Stimulated activated CD4-positive, alpha-beta T cell treated with anti-CD3 and anti-CD28 coated beads, Interleukin-12 subunit alpha, Interleukin-12 subunit beta, amount 100 ng/mL, for 24 hours (primary cell): ENCODE results near the gene FGF2.
"Not testable (repeated sequence)": the region's sequence is repeated elsewhere in the genome, so short reads cannot be mapped to it uniquely, and the experiment has no call there.

Experiments used
- DNase-seq, 2 experiments: peaks; one replicate each; pipeline ENCODE4 v3.0.0-alpha.2; 2020; ENCODE audit warnings: low read depth in 2 of 2

The FGF2 gene

DNA sequence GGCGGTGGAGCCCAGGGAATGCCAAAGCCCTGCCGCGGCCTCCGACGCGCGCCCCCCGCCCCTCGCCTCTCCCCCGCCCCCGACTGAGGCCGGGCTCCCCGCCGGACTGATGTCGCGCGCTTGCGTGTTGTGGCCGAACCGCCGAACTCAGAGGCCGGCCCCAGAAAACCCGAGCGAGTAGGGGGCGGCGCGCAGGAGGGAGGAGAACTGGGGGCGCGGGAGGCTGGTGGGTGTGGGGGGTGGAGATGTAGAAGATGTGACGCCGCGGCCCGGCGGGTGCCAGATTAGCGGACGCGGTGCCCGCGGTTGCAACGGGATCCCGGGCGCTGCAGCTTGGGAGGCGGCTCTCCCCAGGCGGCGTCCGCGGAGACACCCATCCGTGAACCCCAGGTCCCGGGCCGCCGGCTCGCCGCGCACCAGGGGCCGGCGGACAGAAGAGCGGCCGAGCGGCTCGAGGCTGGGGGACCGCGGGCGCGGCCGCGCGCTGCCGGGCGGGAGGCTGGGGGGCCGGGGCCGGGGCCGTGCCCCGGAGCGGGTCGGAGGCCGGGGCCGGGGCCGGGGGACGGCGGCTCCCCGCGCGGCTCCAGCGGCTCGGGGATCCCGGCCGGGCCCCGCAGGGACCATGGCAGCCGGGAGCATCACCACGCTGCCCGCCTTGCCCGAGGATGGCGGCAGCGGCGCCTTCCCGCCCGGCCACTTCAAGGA, at the start of gene FGF2:
Gene FGF2 (plus strand): TSS at position 279 of the 705 bp plus-strand sequence. CDS start 344 bp downstream, at position 623.
- peak in 1 of 2 experiments; percentile 15 for DNase-seq

DNA sequence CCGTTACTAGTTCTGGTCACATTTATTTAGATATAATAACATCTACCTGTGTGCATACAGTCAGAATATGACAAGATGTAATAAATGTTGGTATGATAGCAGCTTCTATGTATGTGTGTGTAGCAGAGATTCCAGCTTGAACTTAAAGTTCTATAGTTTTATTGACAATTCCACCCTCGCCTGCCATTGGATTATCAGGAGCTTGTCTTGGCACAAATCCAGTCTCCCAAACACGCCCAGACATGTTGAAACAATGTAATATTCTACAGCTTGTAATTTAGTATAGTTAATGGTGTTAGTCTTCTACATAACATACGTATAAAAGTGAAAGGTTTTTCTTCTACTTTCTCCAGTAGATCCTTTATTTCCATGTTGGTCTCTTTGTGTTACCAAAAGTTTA, 49.7 kb upstream of the FGF2 start:
- DNase-seq, result no peak

DNA sequence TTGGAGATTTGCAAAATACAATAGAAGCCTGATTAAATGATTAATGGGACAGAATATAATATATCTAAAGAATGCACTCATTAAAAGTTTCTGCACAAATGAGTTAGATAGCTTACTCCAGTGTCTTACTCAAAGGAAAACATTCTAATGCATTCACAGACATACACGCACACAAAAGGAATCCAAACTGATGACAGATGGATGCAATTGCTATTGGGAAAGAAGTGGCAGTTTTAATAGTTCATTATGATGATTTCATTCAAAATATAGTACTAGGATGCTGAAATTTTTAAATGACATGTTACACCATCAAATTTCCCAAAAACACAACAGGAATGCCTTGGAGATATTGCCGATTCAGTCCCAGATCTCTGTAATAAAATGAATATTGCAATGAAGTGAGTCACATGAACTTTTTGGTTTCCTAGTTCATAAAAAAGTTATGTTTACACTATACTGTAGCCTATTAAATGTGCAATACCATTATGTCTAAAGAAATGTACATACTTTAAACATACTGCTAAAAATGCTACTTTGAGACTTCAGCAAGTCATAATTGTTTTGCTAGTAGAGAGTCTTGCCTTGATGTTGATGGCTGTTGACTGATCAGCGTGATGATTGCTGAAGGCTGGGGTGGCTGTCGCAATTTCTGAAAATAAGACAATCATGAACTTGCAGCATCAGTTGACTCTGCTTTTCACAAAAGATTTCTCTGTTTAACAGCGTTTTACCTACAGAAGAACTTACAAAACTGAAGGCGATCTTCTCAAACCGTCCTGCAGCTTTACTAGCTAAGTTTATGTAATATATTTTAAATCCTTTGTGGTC, 48.6 kb upstream of the FGF2 start:
- DNase-seq, result no peak

DNA sequence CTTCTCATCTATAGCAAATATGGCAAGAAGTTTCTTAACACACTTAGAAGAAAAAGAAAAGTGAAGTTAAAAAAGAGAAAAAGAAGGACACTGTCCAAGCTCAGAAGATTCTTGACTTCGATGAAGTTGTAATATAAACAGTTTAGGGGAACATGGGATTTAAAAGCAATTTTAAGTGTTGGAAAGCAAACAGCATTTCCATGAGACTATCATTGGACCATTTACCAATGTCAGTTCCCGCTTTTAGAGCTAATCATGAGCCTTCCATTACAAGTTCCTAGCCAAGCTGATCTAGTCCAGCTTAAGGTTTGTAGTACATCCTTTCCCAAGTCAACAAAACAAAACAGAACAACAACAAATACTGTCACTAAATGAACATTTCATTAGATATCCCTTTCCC, 45.1 kb upstream of the FGF2 start:
- no peak for DNase-seq

DNA sequence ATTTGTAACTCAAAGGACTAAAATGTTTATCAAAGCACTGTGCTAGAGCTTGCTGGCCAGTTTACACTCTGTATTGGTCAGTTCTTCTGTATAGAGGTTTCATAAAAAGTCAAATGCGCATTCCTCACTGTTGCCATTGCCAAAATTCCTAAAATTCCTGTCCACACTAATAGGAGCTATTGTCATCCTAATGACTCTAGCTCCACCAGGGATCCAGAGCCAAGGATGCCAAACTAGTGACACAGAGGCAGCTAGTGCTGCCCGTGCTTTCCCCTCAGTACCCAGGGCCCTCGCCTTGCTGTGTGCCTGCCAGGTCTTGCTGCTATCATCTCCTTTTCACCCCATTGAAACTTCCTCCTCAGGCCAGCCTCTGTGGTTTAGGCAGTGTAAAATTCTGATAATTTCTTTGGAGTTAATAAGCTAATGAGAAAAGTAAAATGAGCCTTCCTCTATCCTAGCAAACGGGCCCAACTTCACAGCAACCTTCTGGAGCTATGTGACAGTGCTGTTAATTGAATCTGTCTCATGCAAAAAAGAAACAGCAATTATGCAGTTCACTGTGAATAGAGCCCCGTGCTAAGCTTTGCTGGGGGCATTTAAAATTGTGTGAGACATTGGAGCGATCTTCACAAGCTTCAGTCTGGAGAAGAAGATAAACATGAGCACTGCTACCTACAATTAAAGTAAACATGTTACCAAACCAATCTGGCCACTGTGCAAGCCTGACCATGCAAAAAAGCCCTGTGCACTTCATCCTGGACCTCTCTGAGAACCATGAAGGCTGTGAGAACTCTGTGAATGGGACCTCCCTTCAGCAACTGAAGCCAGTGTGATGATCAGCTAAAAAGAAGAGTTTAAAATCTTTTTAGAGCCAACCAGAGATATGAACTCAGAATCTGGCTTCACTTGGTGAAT, 43.1 kb upstream of the FGF2 start:
- DNase-seq, result no peak

DNA sequence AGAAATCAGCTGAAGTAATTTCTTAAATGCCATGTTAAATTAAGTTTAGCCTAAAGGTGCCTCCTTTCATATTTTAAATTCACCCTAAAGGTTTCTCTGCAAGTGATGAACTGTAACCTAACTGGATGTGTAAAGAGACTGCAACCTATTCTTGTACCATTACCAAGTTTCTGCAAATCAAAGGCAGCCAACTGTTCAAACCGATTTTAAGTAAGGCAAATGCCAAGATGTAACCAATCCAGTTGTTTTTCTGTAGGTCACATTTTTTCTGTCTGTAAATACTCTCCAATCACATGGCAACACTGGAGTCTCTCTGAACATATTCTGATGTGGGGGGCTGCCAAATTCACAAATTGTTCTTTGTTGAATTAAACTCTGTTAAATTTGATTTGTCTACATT, 42.4 kb upstream of the FGF2 start:
- no peak for DNase-seq

DNA sequence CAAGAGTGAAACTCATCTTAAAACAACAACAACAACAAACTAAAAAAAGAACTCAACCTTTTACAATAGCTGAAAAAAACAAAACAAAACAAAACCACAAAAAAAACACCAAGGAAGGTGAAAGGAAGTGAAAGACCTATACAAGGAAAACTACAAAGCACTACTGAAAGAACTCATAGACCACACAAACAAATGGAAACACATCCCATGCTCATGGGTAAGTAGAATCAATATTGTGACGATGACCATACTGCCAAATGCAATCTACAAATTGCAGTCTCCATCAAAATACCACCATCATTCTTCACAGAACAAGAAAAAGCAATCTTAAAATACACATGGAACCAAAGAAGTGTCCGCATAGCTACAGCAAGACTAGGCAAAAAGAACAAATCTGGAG, 41.5 kb upstream of the FGF2 start:
- no peak for DNase-seq

DNA sequence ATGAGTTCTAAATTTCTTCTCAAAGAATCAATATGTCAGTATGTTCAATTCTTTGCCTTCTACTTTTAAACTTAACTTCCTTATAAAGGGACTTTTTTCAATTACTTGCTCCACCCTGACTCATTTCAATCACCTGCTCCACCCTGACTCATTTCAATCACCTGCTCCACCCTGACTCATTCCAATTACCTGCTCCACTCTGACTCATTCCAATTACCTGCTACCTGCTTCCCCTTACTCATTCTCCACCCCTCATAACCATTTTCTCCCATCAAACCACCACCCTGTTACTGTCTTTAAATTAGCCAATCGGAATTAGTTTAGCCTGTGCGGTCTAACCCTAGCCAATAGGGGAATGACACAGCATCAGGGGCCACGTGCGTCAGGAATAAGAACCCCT, 40.3 kb upstream of the FGF2 start:
- DNase-seq, result not testable (repeated sequence)

DNA sequence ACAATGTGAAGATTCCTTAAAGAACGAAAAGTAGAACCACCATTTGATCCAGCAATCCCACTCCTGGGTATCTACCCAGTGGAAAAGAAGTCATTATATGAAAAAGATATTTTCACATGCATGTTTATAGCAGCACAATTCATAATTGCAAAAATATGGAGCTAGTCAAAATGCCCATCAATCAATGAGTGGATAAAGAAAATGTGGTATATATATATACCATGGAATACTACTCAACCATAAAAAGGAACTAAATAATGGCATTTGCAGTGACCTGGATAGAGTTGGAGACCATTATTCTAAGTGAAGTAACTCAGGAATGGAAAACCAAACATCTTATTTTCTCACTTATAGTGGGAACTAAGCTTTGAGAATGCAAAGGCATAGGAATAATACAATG, 39.7 kb upstream of the FGF2 start:
- not testable (repeated sequence) for DNase-seq

DNA sequence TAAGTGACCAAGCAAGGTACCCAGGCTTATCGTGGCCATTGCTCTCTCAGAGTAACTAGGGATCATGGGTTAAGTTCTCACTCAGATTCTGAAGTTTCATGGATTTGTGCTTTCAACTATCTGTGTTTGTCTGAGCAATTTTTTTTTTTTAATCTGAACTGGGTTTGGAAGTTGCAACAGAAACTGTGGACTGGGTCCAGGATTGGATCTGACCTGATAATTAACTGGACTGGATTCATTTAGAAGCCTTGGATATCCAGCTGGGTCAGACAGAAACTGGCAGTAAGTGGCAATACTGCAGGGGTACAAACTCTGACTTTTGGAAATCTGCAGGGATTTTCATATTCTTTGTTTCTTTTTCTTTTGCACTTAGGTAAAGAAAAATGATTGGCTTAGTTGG, 38.7 kb upstream of the FGF2 start:
- no peak for DNase-seq

DNA sequence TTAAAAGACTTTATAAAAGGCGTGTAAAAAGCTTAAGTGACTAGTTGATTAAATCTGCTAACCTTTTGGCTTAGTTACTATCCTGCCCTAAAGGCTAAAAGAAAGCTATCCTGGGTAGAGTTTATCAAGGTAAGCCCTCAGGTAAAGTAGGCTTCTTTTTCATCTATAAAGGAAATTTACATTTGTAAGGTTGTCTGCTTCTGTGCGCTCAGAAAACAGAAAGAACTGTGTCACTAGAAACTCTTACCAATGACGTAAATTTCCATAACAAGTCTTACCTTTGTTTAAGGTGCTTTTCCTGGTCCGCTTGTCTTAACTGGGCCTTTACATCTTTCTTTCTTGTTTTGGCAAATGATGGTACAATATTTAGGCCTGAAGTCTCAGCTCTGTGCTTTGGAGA, 37.7 kb upstream of the FGF2 start:
- no peak for DNase-seq

DNA sequence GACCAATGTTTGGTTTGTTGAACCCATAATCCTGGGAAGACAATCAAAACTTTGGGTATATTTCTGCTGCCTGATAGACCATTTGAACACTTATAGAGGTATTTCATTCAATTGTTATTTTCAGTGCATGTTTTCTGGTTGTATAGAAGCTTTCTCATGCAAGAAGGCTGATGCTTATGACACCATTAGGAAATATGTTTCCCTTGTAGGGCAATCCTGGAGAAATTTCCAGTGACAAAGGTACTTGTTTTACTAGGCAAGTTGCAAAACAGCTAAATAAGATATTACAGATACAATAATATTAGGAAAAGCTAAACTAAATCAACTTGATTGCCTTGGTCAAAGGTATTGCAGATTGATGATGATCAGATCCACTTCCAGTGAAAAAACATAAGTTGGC, 32.8 kb upstream of the FGF2 start:
- no peak for DNase-seq

DNA sequence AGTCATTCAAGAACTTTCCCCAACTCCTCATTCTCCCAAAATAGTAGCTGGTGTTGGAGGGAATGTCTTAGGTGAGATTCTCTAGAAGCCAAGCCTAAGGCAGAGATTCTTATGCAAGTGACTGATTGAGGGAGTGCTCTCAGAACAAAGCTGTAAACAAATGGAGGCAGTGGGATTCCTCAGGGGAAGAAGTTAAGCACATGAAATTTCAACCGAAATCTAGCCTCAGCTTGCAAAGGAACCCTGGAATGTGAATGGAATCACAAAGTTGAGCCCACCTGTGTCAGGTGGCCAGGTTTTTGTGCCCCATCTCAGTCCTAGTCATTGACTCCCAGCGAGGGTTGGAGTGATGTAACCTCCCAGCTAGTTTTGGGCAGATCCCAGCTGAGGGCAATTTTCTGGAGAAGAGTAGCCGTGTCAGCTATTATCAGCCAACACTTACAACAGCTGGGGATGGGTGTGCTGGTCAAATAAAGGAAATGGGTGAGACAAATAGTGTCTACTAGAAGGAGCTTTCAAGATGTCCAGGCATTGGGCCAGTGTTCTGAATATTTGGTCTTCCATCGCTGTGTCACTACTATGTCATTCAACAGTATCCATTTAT, 29.7 kb upstream of the FGF2 start:
- no peak for DNase-seq

DNA sequence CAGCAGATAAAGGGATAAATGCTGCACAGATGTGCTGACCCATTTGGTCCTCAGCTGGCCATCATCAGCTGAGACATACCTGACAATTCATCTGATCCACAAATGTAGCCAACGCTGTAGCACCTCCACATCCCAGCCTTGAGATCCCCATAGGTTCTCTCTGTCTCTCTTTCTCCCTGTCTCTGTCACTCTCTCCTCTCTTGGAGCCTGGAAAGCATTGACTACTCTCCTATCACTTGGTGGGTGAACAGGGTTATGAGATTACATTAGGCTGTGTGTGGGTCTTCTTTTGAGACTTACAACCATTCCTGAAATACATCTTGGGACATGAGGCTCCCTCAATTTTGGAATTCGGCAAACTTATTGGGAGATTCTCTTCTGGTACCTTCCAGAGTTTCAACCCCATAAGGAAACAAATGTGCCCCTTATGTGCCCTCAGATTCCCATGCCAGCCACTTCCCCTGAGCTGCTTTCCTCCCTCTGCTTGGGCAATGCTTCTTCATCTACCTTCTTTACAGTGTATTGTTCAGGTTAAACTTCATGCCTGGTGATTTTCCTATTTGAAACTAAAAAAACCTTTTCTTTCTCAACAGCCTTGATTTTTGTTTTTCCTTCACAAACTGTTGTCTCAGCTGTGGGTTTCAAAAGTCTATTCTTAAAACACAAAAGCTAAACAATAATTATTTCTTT, 29.1 kb upstream of the FGF2 start:
- DNase-seq, result no peak

DNA sequence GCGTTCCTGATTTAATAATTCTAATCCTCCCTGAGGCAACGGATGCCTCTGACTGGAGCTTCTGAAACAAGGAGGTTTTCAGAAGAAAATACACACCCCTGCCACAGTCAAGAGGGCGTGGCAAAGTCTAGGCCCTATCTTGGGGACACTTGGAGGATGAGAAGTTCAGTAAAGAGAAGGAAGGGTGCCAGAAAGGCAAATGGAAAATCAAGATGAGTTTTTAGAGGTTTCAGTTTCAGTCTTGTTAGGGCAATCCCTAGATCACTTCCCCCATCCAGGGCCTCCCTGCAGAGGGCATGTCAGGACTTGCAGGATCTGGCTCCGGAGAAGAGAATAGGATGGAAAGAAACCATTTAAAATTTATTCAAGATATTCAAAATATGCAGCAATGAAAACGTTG, 28.5 kb upstream of the FGF2 start:
- no peak for DNase-seq

DNA sequence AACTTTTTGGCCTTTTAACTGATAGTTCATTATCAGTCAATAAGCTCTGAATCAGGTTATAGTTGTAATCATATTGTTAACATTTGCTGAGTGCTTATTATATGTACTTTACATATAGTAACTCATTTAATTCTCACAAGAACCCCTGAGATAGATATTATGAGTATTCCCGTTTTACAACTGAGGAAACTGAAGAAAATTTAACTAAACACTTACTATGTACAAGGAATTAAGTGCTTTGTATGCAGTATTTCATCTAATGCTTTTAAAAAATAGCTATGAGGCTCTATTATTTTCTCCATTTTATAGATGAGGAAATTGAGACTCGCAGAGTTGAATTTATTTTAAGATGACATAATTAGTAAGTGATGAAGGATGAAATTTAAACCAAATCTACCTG, 27.7 kb upstream of the FGF2 start:
- DNase-seq, result no peak

DNA sequence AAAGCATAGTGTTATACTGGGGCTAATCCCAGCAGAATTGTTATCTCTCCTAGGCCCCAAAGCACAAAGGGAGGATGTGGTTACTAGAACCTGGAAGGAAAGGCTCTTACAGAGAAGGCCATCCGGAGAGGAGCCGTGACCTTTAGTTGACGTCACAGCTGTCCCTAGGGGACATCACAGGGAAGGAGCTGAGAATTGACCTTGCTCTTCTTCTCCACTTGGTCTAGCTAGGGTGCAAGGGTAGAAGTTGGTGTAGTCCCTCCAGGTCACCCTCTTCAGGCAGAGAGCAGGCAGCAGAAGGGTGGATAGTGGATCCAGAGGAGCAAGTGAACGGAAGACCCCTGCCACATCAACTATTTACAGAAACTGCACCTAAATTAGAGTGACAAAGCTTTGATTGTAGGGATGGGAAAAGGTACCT, 22.8 kb upstream of the FGF2 start:
- DNase-seq, result no peak

DNA sequence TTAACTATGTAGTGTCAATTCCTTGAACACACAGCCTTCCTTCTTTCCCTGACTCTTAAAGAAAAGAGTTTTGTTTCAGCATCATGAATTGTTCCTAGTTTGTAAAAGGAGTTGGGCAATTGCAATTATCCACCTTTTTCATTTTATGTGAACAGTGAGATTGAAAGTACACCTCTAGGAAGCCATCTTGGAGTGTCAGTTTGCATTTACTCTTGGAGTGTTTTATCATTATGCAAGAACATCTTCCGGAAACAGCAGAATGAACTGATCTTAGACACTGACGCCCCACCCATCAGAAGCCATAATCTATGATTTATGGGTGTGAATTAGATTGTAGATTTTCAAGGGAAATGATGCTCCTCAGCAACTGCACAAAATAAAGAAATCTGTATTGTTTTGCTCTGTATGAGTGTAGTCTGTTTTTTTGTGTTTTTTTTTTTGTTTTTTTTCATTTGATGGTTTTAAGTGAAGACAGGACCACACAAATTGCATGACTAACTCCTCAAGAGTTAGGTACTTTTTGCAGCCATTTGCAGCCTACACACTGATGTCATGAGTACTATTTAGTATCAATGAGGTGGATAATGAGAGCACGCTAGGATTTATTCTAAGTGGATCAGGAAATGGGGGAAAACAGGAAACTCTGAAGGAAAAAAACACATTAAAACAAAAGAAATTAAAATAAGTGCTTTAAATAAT, 19.5 kb upstream of the FGF2 start:
- no peak for DNase-seq

DNA sequence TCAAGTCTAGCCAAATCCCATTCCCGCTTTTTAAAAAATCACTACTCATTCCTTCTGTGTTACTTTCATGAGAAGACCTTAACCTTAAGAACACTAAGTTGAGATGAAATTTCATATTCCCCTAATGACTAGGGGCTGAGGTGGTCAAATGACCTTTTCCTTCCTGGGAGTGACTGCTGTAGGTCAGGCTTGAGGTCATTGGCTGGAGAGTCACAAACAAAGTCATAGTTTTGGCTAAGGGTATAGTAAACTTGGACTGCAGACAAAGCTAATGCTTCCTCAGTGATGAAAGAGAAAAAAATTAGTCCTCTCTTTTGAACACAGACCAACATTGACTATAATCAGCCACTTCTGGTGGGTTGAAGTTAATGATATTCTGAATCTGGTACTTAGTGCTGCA, 16.0 kb upstream of the FGF2 start:
- DNase-seq, result no peak

DNA sequence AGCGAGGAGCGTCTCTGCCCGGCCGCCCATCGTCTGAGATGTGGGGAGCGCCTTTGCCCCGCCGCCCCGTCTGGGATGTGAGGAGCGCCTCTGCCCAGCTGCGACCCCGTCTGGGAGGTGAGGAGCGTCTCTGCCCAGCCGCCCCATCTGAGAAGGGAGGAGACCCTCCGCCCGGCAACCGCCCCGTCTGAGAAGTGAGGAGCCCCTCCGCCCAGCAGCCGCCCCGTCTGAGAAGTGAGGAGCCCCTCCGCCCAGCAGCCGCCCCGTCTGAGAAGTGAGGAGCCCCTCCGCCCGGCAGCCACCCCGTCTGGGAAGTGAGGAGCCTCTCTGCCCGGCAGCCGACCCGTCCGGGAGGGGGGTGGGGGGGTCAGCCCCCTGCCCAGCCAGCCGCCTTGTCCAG, 14.8 kb upstream of the FGF2 start:
- DNase-seq, result not testable (repeated sequence)

DNA sequence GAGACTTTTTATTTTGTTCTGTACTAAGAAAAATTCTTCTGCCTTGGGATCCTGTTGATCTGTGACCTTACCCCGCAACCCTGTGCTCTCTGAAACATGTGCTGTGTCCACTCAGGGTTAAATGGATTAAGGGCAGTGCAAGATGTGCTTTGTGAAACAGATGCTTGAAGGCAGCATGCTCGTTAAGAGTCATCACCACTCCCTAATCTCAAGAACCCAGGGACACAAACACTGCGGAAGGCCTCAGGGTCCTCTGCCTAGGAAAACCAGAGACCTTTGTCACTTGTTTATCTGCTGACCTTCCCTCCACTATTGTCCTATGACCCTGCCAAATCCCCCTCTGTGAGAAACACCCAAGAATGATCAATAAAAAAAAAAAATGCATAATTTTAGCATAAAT, 13.8 kb upstream of the FGF2 start:
- DNase-seq, result not testable (repeated sequence)
